ENCODE results near the gene CDT1. TPM values are rescaled to one million over a fixed set of nuclear protein-coding genes. Genes with fewer than 3 reads are reported as not detected.
A peak's percentile ranks its signal among the peaks of the same experiment; 100 is the strongest.
"Not testable (repeated sequence)": the region's sequence is repeated elsewhere in the genome, so short reads cannot be mapped to it uniquely, and the experiment has no call there.

Gene CDT1
- total RNA-seq, 1 donor from 2014 or later: 5.1 TPM

- DNase-seq (ENCODE audit: low read depth in 2 of 2): peak in 1 of 2 donors; percentile 44
Observed at GRCh38 chr16:88815901-88816589, 12.5 kb downstream of the CDT1 start.

GRCh38 chr16:88816736-88817535, 13.3 kb downstream of the CDT1 start:
- DNase-seq (ENCODE audit: low read depth in 2 of 2): no peak

- no peak for DNase-seq (ENCODE audit: low read depth in 2 of 2)
Observed at GRCh38 chr16:88817785-88818574, 14.4 kb downstream of the CDT1 start.

GRCh38 chr16:88818575-88818874, 14.9 kb downstream of the CDT1 start:
- no peak for DNase-seq (ENCODE audit: low read depth in 2 of 2)

- DNase-seq (ENCODE audit: low read depth in 2 of 2): no peak
Observed at GRCh38 chr16:88819126-88819525, 15.5 kb downstream of the CDT1 start.

- no peak for DNase-seq (ENCODE audit: low read depth in 2 of 2)
Observed at GRCh38 chr16:88820385-88821025, 16.9 kb downstream of the CDT1 start.

GRCh38 chr16:88821168-88821850, 17.7 kb downstream of the CDT1 start:
- DNase-seq (ENCODE audit: low read depth in 2 of 2): no peak

GRCh38 chr16:88822281-88823040, 18.9 kb downstream of the CDT1 start:
- no peak for DNase-seq (ENCODE audit: low read depth in 2 of 2)

- not testable (repeated sequence) for DNase-seq (ENCODE audit: low read depth in 2 of 2)
Observed at GRCh38 chr16:88823646-88824045, 20.1 kb downstream of the CDT1 start.

GRCh38 chr16:88824256-88825077, 20.9 kb downstream of the CDT1 start:
- DNase-seq (ENCODE audit: low read depth in 2 of 2): no peak

- DNase-seq (ENCODE audit: low read depth in 2 of 2): no peak
Observed at GRCh38 chr16:88825146-88825545, 21.6 kb downstream of the CDT1 start.

GRCh38 chr16:88826070-88826840, 22.7 kb downstream of the CDT1 start:
- DNase-seq (ENCODE audit: low read depth in 2 of 2): no peak

- DNase-seq (ENCODE audit: low read depth in 2 of 2): no peak
Observed at GRCh38 chr16:88827727-88828126, 24.1 kb downstream of the CDT1 start.

- DNase-seq (ENCODE audit: low read depth in 2 of 2): no peak
Observed at GRCh38 chr16:88828711-88829110, 25.1 kb downstream of the CDT1 start.

GRCh38 chr16:88830258-88830657, 26.7 kb downstream of the CDT1 start:
- DNase-seq (ENCODE audit: low read depth in 2 of 2): no peak

GRCh38 chr16:88830783-88831182, 27.2 kb downstream of the CDT1 start:
- no peak for DNase-seq (ENCODE audit: low read depth in 2 of 2)

- DNase-seq (ENCODE audit: low read depth in 2 of 2): no peak
Observed at GRCh38 chr16:88831838-88832237, 28.2 kb downstream of the CDT1 start.

- DNase-seq (ENCODE audit: low read depth in 2 of 2): no peak
Observed at GRCh38 chr16:88833086-88833485, 29.5 kb downstream of the CDT1 start.

- no peak for DNase-seq (ENCODE audit: low read depth in 2 of 2)
Observed at GRCh38 chr16:88834670-88835069, 31.1 kb downstream of the CDT1 start.
